ENCODE measurements around the gene NRSN1. TPM values are rescaled to one million over a fixed set of nuclear protein-coding genes. Genes with fewer than 3 reads are reported as not detected.

Gene NRSN1
- total RNA-seq, 1 experiment from 2014 or later = not detected

- Mint-ChIP-seq H3K27ac (no peak overlapping the region), H3K4me1 (no peaks in the 10 kb centered on the region), H3K36me3 (ENCODE audit: insufficient read depth in 1 of 3, low read depth in 3 of 3) (no peaks in the 10 kb centered on the region), H3K9me3 (no peaks in the 10 kb centered on the region), H3K27me3 (ENCODE audit: low read depth) (no peaks in the 10 kb centered on the region; the same call in 1 of the 2 replicates), H3K4me3 (no peak overlapping the region)
- Histone ChIP-seq H3K4me1 (ENCODE audit: insufficient read depth, low read length) (no peaks in the 10 kb centered on the region), H3K27ac (ENCODE audit: insufficient read length, low read depth, low read length) (no peak overlapping the region), H3K23ac (ENCODE audit: insufficient read length, low read depth, low read length) (no peak overlapping the region), H4K91ac (ENCODE audit: insufficient read length, low read depth, low read length) (no peak overlapping the region), H4K5ac (ENCODE audit: insufficient read length, low read depth, low read length) (no peak overlapping the region), H2BK15ac (ENCODE audit: low read depth, low read length) (no peak overlapping the region), H2BK120ac (ENCODE audit: low read depth, low read length, poor library complexity, severe bottlenecking) (no peak overlapping the region), H3K9ac (ENCODE audit: extremely low read depth, insufficient read length, low read length) (no peak overlapping the region), H2BK20ac (ENCODE audit: low read depth, low read length, poor library complexity, severe bottlenecking) (no peak overlapping the region), H3K79me2 (ENCODE audit: insufficient read depth, low read length) (no peaks in the 10 kb centered on the region), H3K4me2 (ENCODE audit: insufficient read depth, insufficient read length, low read length) (no peak overlapping the region), H3K14ac (ENCODE audit: insufficient read depth, low read length) (no peak overlapping the region), H4K8ac (replicated peaks; ENCODE audit: insufficient read length, low read depth, low read length) (no peak overlapping the region), H3K4ac (ENCODE audit: low read depth, low read length) (no peak overlapping the region), H4K20me1 (ENCODE audit: control insufficient read depth, insufficient read depth, insufficient read length) (no peaks in the 10 kb centered on the region), H2AFZ (ENCODE audit: low read length) (no peak overlapping the region), H2BK12ac (ENCODE audit: insufficient read length, low read depth, low read length) (no peak overlapping the region), H3T11ph (ENCODE audit: low read length) (no peak overlapping the region), H3K56ac (ENCODE audit: insufficient read length, low read depth, low read length) (no peak overlapping the region), H3K18ac (ENCODE audit: insufficient read length, low read depth, low read length) (no peak overlapping the region), H3K79me1 (ENCODE audit: insufficient read depth, low read depth, low read length, poor library complexity, severe bottlenecking) (no peaks in the 10 kb centered on the region), H2BK5ac (ENCODE audit: insufficient read length, low read length) (no peak overlapping the region), H3K9me3 (ENCODE audit: control insufficient read depth, low read depth, low read length) (no peaks in the 10 kb centered on the region), H3K27me3 (ENCODE audit: insufficient read depth, low read length) (no peaks in the 10 kb centered on the region), H3K23me2 (ENCODE audit: insufficient read length, low read depth, low read length, poor library complexity, severe bottlenecking) (no peaks in the 10 kb centered on the region), H2AK5ac (ENCODE audit: insufficient read length, low read length) (no peak overlapping the region)
- no peak for TF ChIP-seq CTCF (conservative IDR thresholded peaks at IDR 0.05)
- DNase-seq = no peak
- no CpG with 5 or more reads among the region's 1 CpG for WGBS (ENCODE audit: extremely low coverage, insufficient read length, low lambda C conversion rate)
Observed at GRCh38 chr6:24157886-24158285, 31.9 kb downstream of the NRSN1 start.
